Heart right ventricle (tissue), 16 donors: Measurements from ENCODE around the gene HPSE. TPM values are rescaled to one million over a fixed set of nuclear protein-coding genes. Genes with fewer than 3 reads are reported as not detected.

Experiments used
- ATAC-seq, 8 donors: fragments of 200-7000 bp; cut with Tn5 transposase; one replicate each; pipeline ENCODE4 v1.9.1; 2020; ENCODE audit warnings: mild to moderate bottlenecking in 8 of 8, moderate library complexity in 8 of 8, moderate number of reproducible peaks in 1 of 8
- DNase-seq, 2 donors: peaks; one replicate each; pipeline ENCODE4 v3.0.0-alpha.2; 2020
- H3K27ac ChIP-seq, 10 donors: fragments of 200-600 bp; sonication (generic) in 2 of 10; one replicate each; pipeline versions ENCODE4 v1.5.0 to v1.8.0; 2020 to 2022; ENCODE audit warnings: mild to moderate bottlenecking in 3 of 10
- H3K27me3 ChIP-seq, 7 donors: fragments of 200-600 bp; one replicate each; pipeline ENCODE4 v1.8.0; 2021 to 2022; ENCODE audit warnings: mild to moderate bottlenecking in 2 of 7
- H3K36me3 ChIP-seq, 9 donors: fragments of 200-600 bp; sonication (generic) in 1 of 9; one replicate each; pipeline versions ENCODE4 v1.5.0 to v1.8.0; 2020 to 2022; ENCODE audit warnings: mild to moderate bottlenecking in 2 of 9
- H3K4me1 ChIP-seq, 9 donors: fragments of 200-600 bp; sonication (generic) in 1 of 9; one replicate each; pipeline versions ENCODE4 v1.5.0 to v1.8.0; 2020 to 2022; ENCODE audit warnings: mild to moderate bottlenecking in 4 of 9
- H3K4me3 ChIP-seq, 10 donors: fragments of 200-600 bp; sonication (generic) in 2 of 10; one replicate each; pipeline versions ENCODE4 v1.5.0 to v1.8.0; 2020 to 2022; ENCODE audit warnings: mild to moderate bottlenecking in 7 of 10, moderate library complexity in 2 of 10
- H3K9me3 ChIP-seq, 11 donors: fragments of 200-600 bp in 10 of 11; sonication (generic) in 2 of 11; one replicate each; pipeline versions ENCODE4 v1.5.0 to v1.8.0; 2013 to 2022; ENCODE audit warnings: mild to moderate bottlenecking in 2 of 11, control low read depth in 1 of 11, moderate library complexity in 1 of 11
- WGBS, 2 donors: extraction: QIAGEN DNeasy Blood & Tissue Kit; methylation state at CpG; one replicate each; pipeline ENCODE4 v1.1.7; 2013; ENCODE audit warnings: inconsistent platforms in 1 of 2; 5-methylcytosine and 5-hydroxymethylcytosine counted together
- intact Hi-C, 10 donors: fragments of 100-400 bp; cut with DNase I; formaldehyde crosslinking; loops; one replicate each; pipeline versions ENCODE4 v1.11.1 to v1.14.2; 2022
- polyA plus RNA-seq, 2 donors: library from polyadenylated mRNA; stranded (reverse); fragments of 200-250 nt; gene quantifications; one replicate each; pipeline ENCODE4 v1.2.3, GENCODE V29; 2013
- total RNA-seq, 10 donors: library from RNA; stranded (reverse); fragmentation: NEBNext Ultra II Directional in 3 of 10; extraction: Animal tissue kit (Norgen Biotek cat#: 25700) in 3 of 10; gene quantifications; one replicate each; pipeline versions ENCODE4 v1.2.1 to v1.2.4, GENCODE V29; 2021 to 2023
- TF ChIP-seq, protein P1 (sequence below), 9 donors: fragments of 200-600 bp; sonication (generic) in 2 of 9; IDR thresholded peaks; one replicate each; pipeline versions ENCODE4 v1.5.0 to v1.8.0; 2021 to 2022; ENCODE audit warnings: antibody characterized with exemption in 9 of 9, mild to moderate bottlenecking in 5 of 9, moderate library complexity in 1 of 9
- donor health status: Arrhythmogenic right ventricular cardiomyopathy.
- donor health status: ischemic (EF 13 %, LVEDD 7.1; RV severe dilation, severe dysfunction).
- donor health status: healthy with polysubstance abuse.
- donor health status: DM: no; HTN: yes; CAD: no.
- donor health status: DM: no; HTN: no; CAD: no.
- donor health status: ischemic (EF 25% LVEDD 6.9; RV normal size, moderate dysfunction).
- donor health status: ischemic (EF 25% LVEDD 5.7; RV mildly dilated, moderate dysfunction).
- donor health status: healthy.
- donor health status: DM: yes; HTN: yes; CAD: no.
- donor health status: Ischemic cardiomyopathy.
- donor health status: ischemic (EF 35%, LVEDD 5.7; RV mildly dilated, moderate dysfunction).
- donor health status: nonischemic (EF 11% LVEDD 7.7; RV severe dilation, severe dysfunction).
- donor health status: DM: yes; HTN: yes; CAD: no.
- donor health status: PGD.
- donor health status: ischemic (EF 29% LVEDD 5.4; RV normal size, mild dysfunction).
- donor health status: nonischemic (EF 23%, LVEDD 6.1; RV moderate dilation, normal function).

Gene HPSE
- total and polyA plus RNA-seq, 12 donors = 0.15 to 2.4 (median 0.39) TPM

DNA sequence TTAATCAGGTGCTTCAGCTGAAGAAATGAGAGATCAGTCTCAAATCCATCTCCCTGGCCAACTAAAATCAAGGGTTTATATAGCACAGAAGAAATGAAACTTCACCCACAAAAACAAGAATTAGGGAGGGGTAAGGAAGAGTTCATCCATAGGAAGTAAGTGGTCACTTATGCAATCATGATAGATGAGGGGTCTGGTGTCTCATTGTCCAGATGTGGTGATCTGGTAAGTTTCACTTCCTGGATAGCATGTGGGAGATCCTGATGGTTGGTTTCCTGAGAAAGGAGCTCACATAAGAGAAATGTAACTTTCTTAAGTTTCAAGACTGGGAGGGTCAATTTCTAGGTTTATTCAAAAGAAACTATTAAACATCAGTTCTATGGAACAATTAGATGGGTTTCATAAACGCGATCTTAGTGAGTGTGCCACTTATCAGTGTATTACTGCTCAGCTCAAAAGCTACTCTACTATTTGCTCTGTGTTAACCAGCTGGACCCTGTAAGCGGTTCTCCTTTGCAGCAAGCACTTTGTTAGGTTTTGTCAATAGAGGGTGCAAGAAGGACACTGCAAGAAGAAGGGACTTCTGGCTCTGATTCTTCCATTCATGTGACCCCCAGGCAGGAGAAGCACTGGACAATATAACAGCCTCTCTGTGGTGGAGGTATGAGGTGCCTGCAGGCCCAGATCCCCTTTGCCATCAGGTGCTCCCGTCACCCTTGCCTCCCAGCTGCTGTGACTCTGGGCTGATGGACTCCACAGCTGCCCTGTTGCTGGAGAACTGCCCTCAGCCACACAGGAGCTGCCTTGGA, 35.4 kb upstream of the HPSE start:
- no peaks in the 10 kb centered on the region for H3K27me3 ChIP-seq
- TF ChIP-seq, protein P1, sequence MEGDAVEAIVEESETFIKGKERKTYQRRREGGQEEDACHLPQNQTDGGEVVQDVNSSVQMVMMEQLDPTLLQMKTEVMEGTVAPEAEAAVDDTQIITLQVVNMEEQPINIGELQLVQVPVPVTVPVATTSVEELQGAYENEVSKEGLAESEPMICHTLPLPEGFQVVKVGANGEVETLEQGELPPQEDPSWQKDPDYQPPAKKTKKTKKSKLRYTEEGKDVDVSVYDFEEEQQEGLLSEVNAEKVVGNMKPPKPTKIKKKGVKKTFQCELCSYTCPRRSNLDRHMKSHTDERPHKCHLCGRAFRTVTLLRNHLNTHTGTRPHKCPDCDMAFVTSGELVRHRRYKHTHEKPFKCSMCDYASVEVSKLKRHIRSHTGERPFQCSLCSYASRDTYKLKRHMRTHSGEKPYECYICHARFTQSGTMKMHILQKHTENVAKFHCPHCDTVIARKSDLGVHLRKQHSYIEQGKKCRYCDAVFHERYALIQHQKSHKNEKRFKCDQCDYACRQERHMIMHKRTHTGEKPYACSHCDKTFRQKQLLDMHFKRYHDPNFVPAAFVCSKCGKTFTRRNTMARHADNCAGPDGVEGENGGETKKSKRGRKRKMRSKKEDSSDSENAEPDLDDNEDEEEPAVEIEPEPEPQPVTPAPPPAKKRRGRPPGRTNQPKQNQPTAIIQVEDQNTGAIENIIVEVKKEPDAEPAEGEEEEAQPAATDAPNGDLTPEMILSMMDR (IDR thresholded peaks at IDR 0.05) = no peak
- WGBS, 2 donors = 73 to 85% methylated on average over 4 of the region's 4 CpGs
- ATAC-seq = peak in 6 of 8 donors; percentile 28 to 62 (median 40)
- H3K36me3 ChIP-seq = no peaks in the 10 kb centered on the region
- intact Hi-C loops = no loop called here
- peaks cover 0 to 19% (median 0%) of the 10 kb centered on the region in 9 donors for H3K4me1 ChIP-seq
- no peak overlapping the region for H3K4me3 ChIP-seq
- H3K27ac ChIP-seq = no peak overlapping the region
- DNase-seq = no peak
- no peaks in the 10 kb centered on the region for H3K9me3 ChIP-seq

DNA sequence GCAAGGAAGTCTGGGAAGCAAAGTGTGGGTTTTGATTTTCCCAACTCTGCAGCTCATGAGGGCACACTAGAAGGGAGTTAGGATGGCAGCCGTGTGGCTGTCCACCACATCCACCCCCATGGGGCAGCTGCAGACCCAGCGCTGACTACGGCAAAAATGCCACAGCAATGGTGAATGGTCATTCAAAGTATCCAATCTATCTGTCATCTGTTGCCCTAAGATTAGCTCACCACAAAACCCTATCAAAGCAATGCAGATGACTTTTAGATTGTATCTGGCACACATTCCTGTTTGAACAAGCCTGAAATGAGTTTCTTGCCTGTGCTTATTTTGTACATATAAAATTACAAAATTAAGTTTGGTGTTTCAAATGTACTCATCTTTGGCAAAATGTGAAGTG, 29.7 kb upstream of the HPSE start:
- no peak overlapping the region for H3K4me3 ChIP-seq
- H3K4me1 ChIP-seq = peaks cover 0 to 7% (median 0%) of the 10 kb centered on the region in 9 donors
- WGBS, 2 donors = 77 to 93% methylated on average over 3 of the region's 3 CpGs
- no peak overlapping the region for H3K27ac ChIP-seq
- no peaks in the 10 kb centered on the region for H3K27me3 ChIP-seq
- no peaks in the 10 kb centered on the region for H3K36me3 ChIP-seq
- intact Hi-C loops = no loop called here
- TF ChIP-seq, protein P1 (IDR thresholded peaks at IDR 0.05) = no peak
- ATAC-seq = no peak
- DNase-seq = no peak
- no peaks in the 10 kb centered on the region for H3K9me3 ChIP-seq

DNA sequence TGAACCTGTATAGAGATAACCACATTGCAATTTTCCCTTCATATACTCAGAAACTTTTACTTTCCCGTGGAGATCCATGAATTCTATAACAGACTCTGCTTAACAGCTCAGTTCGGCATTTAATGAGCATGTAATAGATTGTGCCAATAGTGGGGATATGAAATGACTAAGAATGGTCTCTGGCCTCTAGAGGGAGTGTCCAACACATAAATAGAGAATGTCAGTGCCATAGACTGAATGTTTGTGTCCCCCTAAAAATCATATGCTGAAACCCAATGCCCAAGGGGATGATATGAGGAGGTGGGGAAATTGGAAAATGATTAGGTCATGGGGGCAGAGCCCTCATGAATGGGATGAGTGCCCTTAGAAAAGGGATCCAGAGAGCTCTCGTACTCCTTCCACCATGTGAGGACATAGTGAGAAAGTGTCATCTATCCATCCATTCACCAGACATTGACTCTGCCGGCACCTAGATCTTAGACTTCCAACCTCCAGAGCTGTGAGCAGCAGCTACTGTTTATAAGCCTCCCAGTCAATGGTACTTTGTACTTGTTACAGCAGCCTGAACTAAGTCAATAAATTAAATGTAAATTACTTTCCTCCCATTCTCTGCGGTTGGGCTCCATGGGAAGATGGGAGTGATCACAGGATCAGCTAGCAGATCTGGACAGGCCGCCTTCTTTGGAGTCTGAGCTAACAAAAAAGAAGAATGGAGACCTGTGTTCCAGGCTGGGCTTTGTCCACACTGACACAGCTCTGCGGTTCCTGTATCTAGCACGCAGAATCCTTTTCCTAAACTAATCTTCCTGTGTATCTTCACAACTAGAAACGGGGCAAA, 28.1 kb upstream of the HPSE start:
- H3K36me3 ChIP-seq = no peaks in the 10 kb centered on the region
- no peak overlapping the region for H3K4me3 ChIP-seq
- TF ChIP-seq, protein P1 (IDR thresholded peaks at IDR 0.05) = peak in 2 of 9 donors; percentile 20 to 48
- intact Hi-C loops = no loop called here
- WGBS, 2 donors = 88% methylated on average over 9 of the region's 9 CpGs
- no peak for DNase-seq
- peak in 2 of 8 donors; percentile 37 to 45 for ATAC-seq
- peaks cover 0 to 8% (median 0%) of the 10 kb centered on the region in 9 donors for H3K4me1 ChIP-seq
- no peaks in the 10 kb centered on the region for H3K9me3 ChIP-seq
- no peaks in the 10 kb centered on the region for H3K27me3 ChIP-seq
- H3K27ac ChIP-seq = no peak overlapping the region

DNA sequence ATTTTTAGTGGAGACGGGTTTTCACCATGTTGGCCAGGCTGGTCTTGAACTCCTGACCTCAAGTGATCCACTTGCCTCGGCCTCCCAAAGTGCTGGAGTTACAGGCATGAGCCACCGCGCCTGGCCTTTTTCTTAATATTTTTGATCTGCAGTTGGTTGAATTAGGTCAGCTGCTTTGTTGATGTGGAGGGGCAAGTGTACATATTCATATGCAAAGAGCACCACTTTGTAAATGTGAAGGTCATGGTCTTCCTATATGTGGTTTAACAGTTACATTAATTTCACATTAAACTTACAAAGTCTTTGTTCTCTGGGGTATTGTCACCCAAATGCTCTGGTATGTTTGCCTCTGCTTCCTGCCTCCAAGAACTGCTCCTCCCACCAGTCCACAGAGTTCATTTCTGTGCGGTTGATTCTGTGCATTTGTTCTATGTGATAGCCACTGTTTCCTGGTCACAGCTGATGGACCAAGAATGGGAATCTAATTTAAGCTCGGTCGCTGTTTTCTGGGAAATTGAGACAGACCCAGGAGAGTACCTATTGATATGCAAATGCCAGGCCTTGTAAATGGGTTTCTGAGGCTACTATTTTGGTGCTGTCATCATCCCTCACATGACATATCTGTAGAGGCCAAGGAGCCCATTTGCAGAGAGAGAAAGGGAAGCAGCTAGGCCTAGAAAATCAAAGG, 26.9 kb upstream of the HPSE start:
- TF ChIP-seq, protein P1 (IDR thresholded peaks at IDR 0.05) = no peak
- no peaks in the 10 kb centered on the region for H3K9me3 ChIP-seq
- ATAC-seq (no peak), DNase-seq (no peak)
- H3K27me3 ChIP-seq = no peaks in the 10 kb centered on the region
- no peaks in the 10 kb centered on the region for H3K36me3 ChIP-seq
- 80 to 89% methylated on average over 7 of the region's 7 CpGs for WGBS, 2 donors
- intact Hi-C loops = no loop called here
- H3K27ac ChIP-seq = no peak overlapping the region
- peaks cover 0 to 19% (median 0%) of the 10 kb centered on the region in 9 donors for H3K4me1 ChIP-seq
- H3K4me3 ChIP-seq = no peak overlapping the region
